Fibroblast of mammary gland (primary cell): Measurements from ENCODE around the gene PRG2.

Experiments
- DNase-seq: peaks from one replicate; pipeline ENCODE4 v3.0.0-alpha.2; 2010; ENCODE audit warnings: low read depth
- H3K4me3 ChIP-seq: 2 replicates; pipeline ENCODE4 v1.5.1; 2011; ENCODE audit warnings: low read depth, mild to moderate bottlenecking, low read length, moderate library complexity; ENCODE audit not compliant: control insufficient read depth
- CTCF ChIP-seq: conservative IDR thresholded peaks from 2 replicates; pipeline ENCODE4 v1.5.1; 2011; ENCODE audit warnings: low read depth, low read length, inconsistent platforms; ENCODE audit not compliant: control insufficient read depth, insufficient read depth

PRG2 gene

GRCh38 chr11:57410287-57410686 is 19.8 kb upstream of the PRG2 start:
- no peak for TF ChIP-seq CTCF
- H3K4me3 ChIP-seq, result no peak overlapping the region
- peak; percentile 92 for DNase-seq

GRCh38 chr11:57409321-57410100 is 19.1 kb upstream of the PRG2 start:
- TF ChIP-seq CTCF, result no peak
- no peak for DNase-seq

GRCh38 chr11:57408771-57409170 is 18.3 kb upstream of the PRG2 start:
- no peak for TF ChIP-seq CTCF
- H3K4me3 ChIP-seq, result no peak overlapping the region
- DNase-seq, result no peak

More at GRCh38 chr11:57409321-57410100, 19.1 kb upstream of the PRG2 start:
- H3K4me3 ChIP-seq, result no peak overlapping the region

GRCh38 chr11:57407941-57408475 is 17.6 kb upstream of the PRG2 start:
- TF ChIP-seq CTCF, result no peak
- no peak overlapping the region for H3K4me3 ChIP-seq
- no peak for DNase-seq

GRCh38 chr11:57407010-57407920 is 16.8 kb upstream of the PRG2 start:
- no peak for DNase-seq
- H3K4me3 ChIP-seq, result no peak overlapping the region
- TF ChIP-seq CTCF, result no peak

- no peak for TF ChIP-seq CTCF
- peak; percentile 60 for DNase-seq
- no peak overlapping the region for H3K4me3 ChIP-seq
These were observed 16.0 kb upstream of the PRG2 start for GRCh38 chr11:57406337-57406904.
